Measurements from ENCODE around the gene ESRRG.

- no peak for TF ChIP-seq CTCF (conservative IDR thresholded peaks at IDR 0.05; ENCODE audit: low read length)
- TF ChIP-seq EZH2phosphoT487 (IDR thresholded peaks at IDR 0.05; ENCODE audit: borderline replicate concordance), result no peak
These were observed 52.9 kb downstream of the ESRRG start for GRCh38 chr1:216670118-216670883.

All from Loucy (cell line).